ENCODE data around the gene EMB.

DNA sequence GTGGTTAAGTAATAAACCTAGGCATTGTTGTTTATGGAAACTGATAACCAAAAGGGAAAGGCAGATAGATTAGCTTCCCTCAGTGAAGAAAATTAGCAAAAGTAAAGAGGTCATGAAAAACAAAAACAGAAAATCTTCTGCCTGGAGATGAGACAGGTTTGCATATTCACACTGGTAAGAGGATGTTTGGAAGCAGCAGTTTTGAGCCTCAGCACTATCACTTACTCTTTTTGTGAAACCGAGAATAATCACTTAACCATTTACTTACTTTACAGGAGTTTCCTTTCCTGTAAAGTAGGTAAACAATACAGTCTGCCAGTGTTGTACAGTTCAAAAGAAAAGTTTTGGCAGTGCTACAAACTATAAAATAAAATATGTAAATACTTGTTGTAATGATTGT, 35.5 kb upstream of the EMB start:
- TF ChIP-seq, protein P1, sequence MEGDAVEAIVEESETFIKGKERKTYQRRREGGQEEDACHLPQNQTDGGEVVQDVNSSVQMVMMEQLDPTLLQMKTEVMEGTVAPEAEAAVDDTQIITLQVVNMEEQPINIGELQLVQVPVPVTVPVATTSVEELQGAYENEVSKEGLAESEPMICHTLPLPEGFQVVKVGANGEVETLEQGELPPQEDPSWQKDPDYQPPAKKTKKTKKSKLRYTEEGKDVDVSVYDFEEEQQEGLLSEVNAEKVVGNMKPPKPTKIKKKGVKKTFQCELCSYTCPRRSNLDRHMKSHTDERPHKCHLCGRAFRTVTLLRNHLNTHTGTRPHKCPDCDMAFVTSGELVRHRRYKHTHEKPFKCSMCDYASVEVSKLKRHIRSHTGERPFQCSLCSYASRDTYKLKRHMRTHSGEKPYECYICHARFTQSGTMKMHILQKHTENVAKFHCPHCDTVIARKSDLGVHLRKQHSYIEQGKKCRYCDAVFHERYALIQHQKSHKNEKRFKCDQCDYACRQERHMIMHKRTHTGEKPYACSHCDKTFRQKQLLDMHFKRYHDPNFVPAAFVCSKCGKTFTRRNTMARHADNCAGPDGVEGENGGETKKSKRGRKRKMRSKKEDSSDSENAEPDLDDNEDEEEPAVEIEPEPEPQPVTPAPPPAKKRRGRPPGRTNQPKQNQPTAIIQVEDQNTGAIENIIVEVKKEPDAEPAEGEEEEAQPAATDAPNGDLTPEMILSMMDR (conservative IDR thresholded peaks at IDR 0.05; ENCODE audit: low read length) = no peak
- no peak for TF ChIP-seq EZH2phosphoT487 (IDR thresholded peaks at IDR 0.05; ENCODE audit: borderline replicate concordance, low read depth, low read length)
